GM12801 (cell line): ENCODE results near the gene PTPRA.

ENCODE experiments used
- CTCF ChIP-seq: IDR thresholded peaks from one replicate; pipeline ENCODE4 v1.5.1; 2011; ENCODE audit warnings: control low read depth; ENCODE audit not compliant: insufficient read length; ENCODE audit errors: extremely low read depth

The PTPRA gene

DNA sequence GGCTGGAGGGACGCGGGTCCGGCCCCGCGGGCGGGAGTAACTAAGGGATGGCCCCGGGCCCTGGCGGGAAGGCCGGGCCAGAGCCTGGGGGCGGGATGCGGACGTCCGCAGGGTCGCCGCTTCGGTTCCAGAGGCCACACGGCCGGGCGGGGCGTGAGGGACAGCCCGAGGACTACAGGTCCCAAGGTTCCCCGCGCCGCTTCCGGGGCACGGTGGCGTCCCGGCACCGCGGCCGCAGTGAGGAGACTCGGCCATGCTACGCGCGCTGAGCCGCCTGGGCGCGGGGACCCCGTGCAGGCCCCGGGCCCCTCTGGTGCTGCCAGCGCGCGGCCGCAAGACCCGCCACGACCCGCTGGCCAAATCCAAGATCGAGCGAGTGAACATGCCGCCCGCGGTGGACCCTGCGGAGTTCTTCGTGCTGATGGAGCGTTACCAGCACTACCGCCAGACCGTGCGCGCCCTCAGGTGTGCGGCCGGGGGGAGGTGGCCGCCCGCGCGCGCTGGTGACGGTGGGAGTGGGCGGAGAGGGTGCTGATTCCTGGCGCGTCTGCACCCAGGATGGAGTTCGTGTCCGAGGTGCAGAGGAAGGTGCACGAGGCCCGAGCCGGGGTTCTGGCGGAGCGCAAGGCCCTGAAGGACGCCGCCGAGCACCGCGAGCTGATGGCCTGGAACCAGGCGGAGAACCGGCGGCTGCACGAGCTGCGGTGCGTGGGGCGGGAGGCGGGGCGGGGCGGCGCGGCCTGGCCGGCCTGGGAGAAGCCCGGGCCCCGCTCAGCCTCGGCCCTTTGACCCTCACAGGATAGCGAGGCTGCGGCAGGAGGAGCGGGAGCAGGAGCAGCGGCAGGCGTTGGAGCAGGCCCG, 172.8 kb downstream of the PTPRA start, which contains the start of gene MRPS26:
MRPS26 (plus strand) TSS at position 237 of the 861 bp plus-strand sequence; CDS start at position 254, 17 bp downstream.
- no peak for TF ChIP-seq CTCF

DNA sequence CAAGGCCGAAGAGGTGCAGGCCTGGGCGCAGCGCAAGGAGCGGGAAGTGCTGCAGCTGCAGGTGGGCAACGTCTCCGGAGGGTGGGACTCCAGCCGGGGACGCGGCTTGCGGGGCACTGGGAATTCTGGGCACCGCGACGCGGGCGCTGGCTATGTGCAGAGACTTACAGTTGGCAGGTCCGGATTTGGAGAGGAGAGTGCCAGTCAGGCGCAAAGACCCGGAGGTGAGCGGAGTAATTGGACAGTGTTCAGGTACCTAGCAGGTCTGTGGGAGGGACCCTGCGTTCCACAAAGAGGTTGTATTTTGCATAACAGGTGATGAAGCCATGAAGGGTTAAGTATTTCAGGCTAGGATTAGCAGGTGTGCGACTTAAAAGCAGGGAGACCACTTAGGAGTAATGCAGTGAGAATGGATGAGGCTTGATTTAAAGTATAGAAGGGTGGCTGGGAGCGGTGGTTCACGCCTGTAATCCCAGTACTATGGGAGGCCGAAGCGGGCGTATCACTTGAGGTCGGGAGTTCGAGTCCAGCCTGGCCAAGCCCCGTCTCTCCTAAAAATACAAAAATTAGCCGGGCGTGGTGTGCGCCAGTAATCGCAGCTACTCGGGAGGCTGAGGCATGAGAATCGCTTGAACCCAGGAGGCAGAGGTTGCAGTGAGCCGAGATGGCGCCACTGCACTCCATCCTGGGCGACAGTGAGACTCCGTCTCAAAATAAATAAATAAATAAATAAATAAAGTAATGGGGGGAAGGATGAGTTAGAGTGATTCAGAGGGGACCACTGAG, 173.6 kb downstream of the PTPRA start:
- no peak for TF ChIP-seq CTCF

DNA sequence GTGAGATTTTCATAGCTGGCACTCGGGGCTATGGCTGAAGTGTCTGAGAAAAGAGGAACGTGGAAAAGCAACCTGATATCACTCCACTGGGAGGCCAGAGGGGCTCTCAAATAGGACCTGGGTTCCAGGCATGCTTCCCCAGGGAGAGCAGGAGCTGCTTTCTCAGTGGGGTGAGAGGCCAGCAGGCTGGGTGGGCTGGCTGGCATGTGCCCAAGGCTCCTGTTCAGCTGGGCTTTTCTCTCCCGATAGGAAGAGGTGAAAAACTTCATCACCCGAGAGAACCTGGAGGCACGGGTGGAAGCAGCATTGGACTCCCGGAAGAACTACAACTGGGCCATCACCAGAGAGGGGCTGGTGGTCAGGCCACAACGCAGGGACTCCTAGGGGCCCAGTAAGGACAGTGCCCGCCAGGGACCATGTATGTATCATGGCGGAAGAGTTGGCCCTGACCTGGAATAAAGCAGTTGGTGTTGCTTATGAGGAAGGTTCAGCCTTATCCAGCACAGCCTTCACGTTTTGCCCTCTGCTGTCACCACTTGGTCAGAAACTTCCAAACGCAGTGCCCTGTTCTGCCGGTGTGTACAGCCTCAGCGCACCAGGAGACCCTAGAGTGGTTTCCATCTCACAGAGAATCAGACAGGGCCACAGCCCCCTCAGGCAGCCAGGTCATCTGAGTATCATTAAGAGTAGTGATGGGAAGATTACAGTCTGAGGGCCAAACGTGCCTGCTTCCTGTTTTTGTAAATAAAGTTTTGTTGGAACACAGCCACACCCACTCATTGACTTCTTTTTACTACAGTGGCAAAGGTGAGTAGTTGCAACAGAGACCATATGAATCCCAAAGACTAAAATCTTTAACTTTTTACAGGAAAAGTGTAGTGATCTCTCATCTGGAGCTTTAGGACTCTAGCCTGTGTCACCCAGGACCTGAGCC, 174.5 kb downstream of the PTPRA start:
- TF ChIP-seq CTCF = no peak

- TF ChIP-seq CTCF = no peak
These were observed 178.2 kb downstream of the PTPRA start for GRCh38 chr20:3051385-3052019.

GRCh38 chr20:3059489-3059888, 186.2 kb downstream of the PTPRA start:
- no peak for TF ChIP-seq CTCF

DNA sequence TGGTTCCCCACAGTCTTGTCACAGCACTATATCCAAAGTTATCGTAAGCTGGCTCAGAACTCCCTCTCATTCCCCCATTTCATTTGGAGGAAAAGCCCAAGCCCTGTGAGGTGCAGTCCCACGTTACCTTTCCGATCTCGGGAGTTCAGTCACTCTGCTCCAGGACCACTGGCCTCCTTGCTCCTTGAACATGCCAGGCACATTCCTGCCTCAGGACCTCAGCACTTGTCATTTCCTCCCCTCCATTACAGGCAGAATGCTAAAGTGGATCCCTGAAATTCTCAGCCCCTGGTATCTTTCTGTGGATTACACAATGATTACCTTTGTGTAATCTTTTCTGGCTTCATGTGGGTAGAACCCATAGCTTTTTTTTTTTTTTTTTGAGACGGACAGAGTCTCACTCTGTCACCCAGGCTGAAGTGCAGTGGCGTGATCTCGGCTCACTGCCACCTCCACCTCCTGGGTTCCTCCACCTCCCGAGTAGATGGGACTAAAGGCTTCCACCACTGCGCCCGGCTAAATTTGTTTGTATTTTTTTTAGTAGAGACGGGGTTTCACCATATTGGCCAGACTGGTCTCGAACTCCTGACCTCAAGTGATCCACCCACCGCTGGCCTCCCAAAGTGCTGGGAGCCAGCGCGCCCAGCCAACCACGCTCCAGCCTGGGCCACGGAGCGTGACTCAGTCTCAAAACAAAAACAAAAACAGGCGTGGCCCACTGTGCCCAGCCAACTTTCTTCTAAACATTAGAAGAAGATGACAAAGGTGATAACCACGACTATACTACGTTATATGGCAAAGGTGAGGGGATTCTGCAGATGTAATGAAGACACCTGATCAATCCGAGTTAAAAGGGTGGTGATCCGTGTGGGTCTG, 194.1 kb downstream of the PTPRA start:
- TF ChIP-seq CTCF = no peak
